SH-SY5Y (cell line): Measurements from ENCODE around the gene VPS13D.

Source experiments
- GATA2 ChIP-seq: IDR thresholded peaks from 2 replicates; pipeline ENCODE4 v1.6.1; 2011; ENCODE audit warnings: mild to moderate bottlenecking, low read depth, low read length
- GATA3 ChIP-seq: IDR thresholded peaks from 2 replicates; pipeline ENCODE4 v1.6.1; 2011; ENCODE audit warnings: low read depth, mild to moderate bottlenecking, low read length, moderate library complexity

Gene VPS13D

DNA sequence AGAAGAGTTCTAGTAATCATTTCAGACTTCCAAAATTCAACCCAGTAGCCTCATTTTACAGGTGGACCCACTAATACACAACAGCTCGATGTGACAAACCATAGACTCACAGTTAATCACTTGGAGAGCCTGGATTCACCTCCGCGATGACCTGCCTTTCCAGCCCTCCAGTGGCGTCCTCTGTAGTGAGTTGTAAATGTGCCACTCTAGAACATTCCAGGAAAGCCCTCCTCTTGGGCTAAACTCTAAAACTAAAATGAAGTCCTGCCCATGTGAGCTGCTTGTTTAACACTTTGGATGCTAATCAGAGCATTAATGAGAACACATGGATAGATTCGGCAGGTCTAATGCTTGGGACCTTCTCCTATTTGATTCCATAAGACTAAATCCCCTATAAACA is 247.5 kb downstream of the VPS13D start:
- TF ChIP-seq GATA3, result no peak
- no peak for TF ChIP-seq GATA2

- TF ChIP-seq GATA2 (no peak; the same call in 1 of the 2 replicates), GATA3 (no peak)
These were observed 248.2 kb downstream of the VPS13D start for GRCh38 chr1:12477936-12478611.

DNA sequence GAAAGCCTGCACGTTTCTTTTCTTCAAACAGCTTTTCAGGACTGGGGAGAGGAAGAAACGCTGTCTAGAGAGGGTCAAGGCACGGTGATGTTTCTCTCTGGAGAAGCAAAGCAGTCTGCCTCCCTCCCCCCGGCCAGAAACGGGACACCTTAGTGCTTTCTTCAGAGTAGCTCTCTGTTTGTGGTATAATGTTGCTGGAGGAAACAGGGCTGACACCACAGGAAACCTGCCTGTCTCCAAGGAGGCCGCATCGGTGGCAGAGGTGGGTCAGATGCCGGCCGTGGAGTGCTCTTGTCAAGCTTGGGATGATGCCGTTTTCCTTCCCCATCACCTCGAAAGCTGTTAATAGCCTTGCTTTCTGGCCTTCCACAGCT is 248.8 kb downstream of the VPS13D start:
- TF ChIP-seq GATA3 (no peak), GATA2 (no peak)

GRCh38 chr1:12479311-12479710 is 249.5 kb downstream of the VPS13D start:
- no peak for TF ChIP-seq GATA2
- TF ChIP-seq GATA3, result no peak

GRCh38 chr1:12480041-12480440 is 250.2 kb downstream of the VPS13D start:
- TF ChIP-seq GATA2 (no peak), GATA3 (no peak)

DNA sequence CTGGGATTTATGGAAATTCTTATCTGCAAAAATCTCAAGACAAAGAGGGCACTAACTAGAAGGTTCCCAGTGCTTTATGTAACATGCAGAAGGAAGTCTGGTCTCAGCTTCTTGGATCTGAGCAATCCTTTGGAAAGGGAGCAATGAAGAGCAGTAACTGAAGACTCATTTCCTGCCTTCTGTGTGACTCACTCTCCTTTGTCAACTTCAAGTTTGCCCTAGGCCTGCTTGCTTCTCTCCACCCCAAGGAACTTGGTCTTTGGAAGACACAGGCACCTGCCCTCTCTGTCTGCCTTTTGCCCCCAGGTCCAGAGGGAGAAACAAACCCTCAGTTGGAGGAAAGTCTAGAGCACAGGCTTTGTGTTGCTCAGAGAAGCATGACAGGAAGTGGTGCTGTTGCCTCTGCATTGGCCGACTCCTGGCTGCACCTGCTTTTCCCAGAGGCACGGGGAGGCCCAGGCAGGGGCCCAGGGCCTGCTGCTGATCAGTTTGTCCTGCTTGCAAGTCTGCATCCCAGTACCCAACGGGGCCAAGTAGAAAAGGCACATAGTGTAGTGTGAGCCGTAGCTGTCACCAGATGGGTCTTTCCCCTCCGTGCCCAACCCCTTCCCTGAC is 251.0 kb downstream of the VPS13D start:
- TF ChIP-seq GATA3 (no peak), GATA2 (no peak)

GRCh38 chr1:12481928-12482327 is 252.1 kb downstream of the VPS13D start:
- no peak for TF ChIP-seq GATA3
- no peak for TF ChIP-seq GATA2

DNA sequence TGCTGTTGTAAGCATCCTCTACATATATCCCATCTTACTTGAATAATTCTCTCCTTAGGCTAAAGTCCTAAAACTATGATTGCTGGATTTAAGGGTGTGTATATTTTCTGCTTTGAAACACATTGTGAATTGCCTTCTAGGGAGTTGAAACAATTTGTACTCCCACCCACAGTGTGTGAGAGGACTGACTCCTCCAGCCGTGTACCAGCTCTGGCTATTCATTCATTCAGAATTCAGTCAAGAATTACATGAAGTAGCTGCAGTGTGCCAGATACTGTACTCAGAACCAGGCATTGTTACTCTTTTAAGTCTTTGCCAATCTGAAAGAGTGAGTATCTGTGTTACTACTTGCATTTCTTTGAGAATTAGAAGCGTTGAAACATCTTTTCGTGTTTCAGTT is 253.2 kb downstream of the VPS13D start:
- TF ChIP-seq GATA3 (no peak), GATA2 (no peak)

DNA sequence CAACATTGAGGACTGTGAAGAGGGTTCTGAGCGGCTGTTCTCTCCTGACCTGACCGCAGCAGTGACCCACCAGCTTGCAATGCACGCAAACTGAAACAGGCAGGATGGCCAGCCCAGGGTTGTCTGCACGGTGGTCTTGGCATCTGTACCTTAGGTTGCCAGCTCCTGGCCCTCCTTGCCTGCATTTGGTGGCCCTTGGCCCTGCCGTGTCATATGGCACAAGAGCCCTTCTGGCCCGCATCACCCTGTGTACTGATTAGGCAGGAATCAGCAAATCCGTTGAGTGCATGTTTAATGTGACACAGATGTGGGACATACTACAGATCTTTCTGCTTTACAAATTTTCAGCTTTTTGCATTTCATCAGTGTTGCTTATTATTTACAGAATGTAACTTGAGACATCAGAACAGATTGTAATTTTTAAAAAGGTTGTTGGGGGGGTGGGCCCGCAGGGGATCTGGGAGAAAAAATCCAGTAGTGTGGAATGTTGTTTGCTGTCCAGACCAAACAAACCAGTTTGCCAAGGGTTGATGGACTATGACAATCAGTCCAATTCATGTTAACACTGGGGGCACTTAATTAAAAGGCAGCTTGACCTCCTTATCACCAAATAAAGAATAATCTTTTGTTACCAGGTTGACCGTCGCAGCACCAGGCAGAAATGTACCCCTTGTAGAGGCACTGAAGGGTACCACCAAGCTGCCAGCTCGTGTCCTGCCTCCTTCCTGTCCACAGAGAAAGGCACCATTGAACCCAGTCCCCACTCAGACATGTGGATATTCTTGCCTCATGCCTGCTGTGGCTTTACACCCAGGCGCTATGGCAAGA is 255.6 kb downstream of the VPS13D start:
- TF ChIP-seq GATA3, result no peak
- no peak for TF ChIP-seq GATA2

- TF ChIP-seq GATA3 (no peak), GATA2 (no peak)
These were observed 256.2 kb downstream of the VPS13D start for GRCh38 chr1:12486059-12486341.

GRCh38 chr1:12486401-12487005 is 256.7 kb downstream of the VPS13D start:
- TF ChIP-seq GATA2 (no peak), GATA3 (no peak)

GRCh38 chr1:12487520-12487919 is 257.7 kb downstream of the VPS13D start:
- TF ChIP-seq GATA2 (no peak), GATA3 (no peak)

DNA sequence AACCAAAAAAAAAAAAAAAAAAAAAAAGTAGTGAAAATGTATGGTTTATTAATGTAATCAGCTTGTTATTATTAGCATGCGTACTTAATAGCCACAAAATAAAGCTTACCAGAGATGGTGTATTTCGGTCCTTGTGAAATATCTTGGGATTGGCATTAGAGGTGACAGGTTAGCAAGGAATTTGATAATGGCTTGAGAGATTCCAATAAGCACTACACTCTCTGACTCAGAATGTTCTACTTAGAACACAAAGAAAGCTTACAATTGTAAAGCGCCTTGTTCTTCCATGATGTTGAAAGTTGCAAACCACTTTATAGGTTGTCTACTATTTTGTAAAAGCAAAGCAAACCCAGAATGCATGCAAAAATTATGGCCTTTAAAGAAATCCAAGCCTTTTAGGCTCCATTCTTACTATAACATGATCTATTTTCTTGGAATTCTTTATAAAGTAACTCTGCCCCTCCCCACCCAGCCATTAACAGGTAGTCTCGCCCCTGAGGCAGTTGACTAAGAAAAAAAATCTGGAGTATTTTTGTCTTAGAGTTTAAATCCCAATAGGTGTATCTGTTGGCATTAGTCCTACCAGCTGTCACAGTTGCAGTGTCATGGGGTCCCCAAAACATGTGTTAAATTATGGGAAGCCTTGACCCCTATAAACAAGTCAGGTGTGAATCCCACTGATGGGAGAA is 259.0 kb downstream of the VPS13D start:
- TF ChIP-seq GATA2 (no peak), GATA3 (no peak)

- TF ChIP-seq GATA2, result no peak
- no peak for TF ChIP-seq GATA3
These were observed 260.8 kb downstream of the VPS13D start for GRCh38 chr1:12490532-12491142.

- no peak for TF ChIP-seq GATA2
- TF ChIP-seq GATA3, result no peak
These were observed 261.8 kb downstream of the VPS13D start for GRCh38 chr1:12491656-12492055.
